ENCODE data around the gene LIMS3. TPM values are rescaled to one million over a fixed set of nuclear protein-coding genes. Genes with fewer than 3 reads are reported as not detected.
"Not testable (repeated sequence)": the region's sequence is repeated elsewhere in the genome, so short reads cannot be mapped to it uniquely, and the experiment has no call there.

Gene LIMS3
- total and polyA plus RNA-seq, 2 of the 8 experiments (the other 6 are each of a cell fraction or from before 2014, with no cell fraction given), result 2.7 TPM; not detected in 1

GRCh38 chr2:109936534-109936933, 38.0 kb downstream of the LIMS3 start:
- H3K4me2 ChIP-seq (ENCODE audit: insufficient read depth in 1 of 2, low read depth in 2 of 2, low read length in 2 of 2); H3K36me3 ChIP-seq (ENCODE audit: control insufficient read depth in 2 of 4, insufficient read depth in 4 of 4, low read length in 3 of 4); H3K56ac ChIP-seq (replicated peaks; ENCODE audit: insufficient read length, low read depth, low read length); H4K20me1 ChIP-seq (replicated peaks in 1 of 2; ENCODE audit: control insufficient read depth in 1 of 2, insufficient read depth in 2 of 2, low read length in 2 of 2); H3K79me2 ChIP-seq (ENCODE audit: control insufficient read depth in 1 of 2, insufficient read depth in 2 of 2, low read length in 2 of 2); H3K23me2 ChIP-seq (ENCODE audit: low read depth, low read length); H3K4me3 ChIP-seq (ENCODE audit: extremely low read depth in 1 of 4, insufficient read depth in 2 of 4, low read depth in 3 of 4, low read length in 4 of 4); H3K23ac ChIP-seq (ENCODE audit: insufficient read length); CTCF ChIA-PET (ENCODE audit: partially characterized antibody); H3K14ac ChIP-seq (ENCODE audit: insufficient read length); H2BK12ac ChIP-seq (ENCODE audit: low read depth, low read length); POLR2A ChIA-PET (ENCODE audit: partially characterized antibody); H3K4ac ChIP-seq (replicated peaks; ENCODE audit: insufficient read length, low read depth, low read length); DNase-seq (ENCODE audit: low read depth in 1 of 2, low spot score in 2 of 2); H3K9me3 ChIP-seq (ENCODE audit: insufficient read depth in 2 of 2, low read depth in 1 of 2, low read length in 1 of 2); H2AFZ ChIP-seq (ENCODE audit: low read length); H2BK120ac ChIP-seq (replicated peaks; ENCODE audit: low read depth, low read length); H3K27me3 ChIP-seq (replicated peaks in 1 of 4; ENCODE audit: control insufficient read depth in 3 of 4, extremely low read depth in 1 of 4, insufficient read depth in 3 of 4, low read length in 3 of 4); H4K5ac ChIP-seq (ENCODE audit: insufficient read length, low read depth, low read length); FAIRE-seq; H2BK15ac ChIP-seq (ENCODE audit: low read length); H2AK5ac ChIP-seq (ENCODE audit: low read depth, low read length); H3K18ac ChIP-seq (ENCODE audit: extremely low read depth, low read length); H4K8ac ChIP-seq (ENCODE audit: extremely low read depth, insufficient read depth, low read length); H3K9ac ChIP-seq (replicated peaks in 1 of 4; ENCODE audit: extremely low read depth in 1 of 4, low read depth in 3 of 4, low read length in 3 of 4); H3K27ac ChIP-seq (ENCODE audit: low read depth, low read length); H2BK5ac ChIP-seq (ENCODE audit: low read depth, low read length); H3K4me1 ChIP-seq (replicated peaks in 1 of 4; ENCODE audit: control insufficient read depth in 3 of 4, insufficient read depth in 4 of 4, low read length in 3 of 4); H3K79me1 ChIP-seq (ENCODE audit: low read depth, low read length); H2BK20ac ChIP-seq (ENCODE audit: low read length); H4K91ac ChIP-seq (replicated peaks; ENCODE audit: insufficient read length, low read length): not testable (repeated sequence)
- WGBS, 2 experiments (ENCODE audit: extremely low coverage in 1 of 2, insufficient coverage in 1 of 2, insufficient read length in 1 of 2, insufficient replicate concordance in 2 of 2, low coverage in 1 of 2, low lambda C conversion rate in 2 of 2, missing lambda C conversion rate in 1 of 2), result no CpG with 5 or more reads among the region's 6 CpGs

GRCh38 chr2:109945362-109945761, 46.9 kb downstream of the LIMS3 start:
- POLR2A ChIA-PET (ENCODE audit: partially characterized antibody); H2BK15ac ChIP-seq (ENCODE audit: low read length); H3K23me2 ChIP-seq (ENCODE audit: low read depth, low read length); H3K27ac ChIP-seq (ENCODE audit: low read depth, low read length); H3K18ac ChIP-seq (ENCODE audit: extremely low read depth, low read length); H4K91ac ChIP-seq (replicated peaks; ENCODE audit: insufficient read length, low read length); CTCF ChIA-PET (ENCODE audit: partially characterized antibody); H3K27me3 ChIP-seq (replicated peaks in 1 of 4; ENCODE audit: control insufficient read depth in 3 of 4, extremely low read depth in 1 of 4, insufficient read depth in 3 of 4, low read length in 3 of 4); H3K9ac ChIP-seq (replicated peaks in 1 of 4; ENCODE audit: extremely low read depth in 1 of 4, low read depth in 3 of 4, low read length in 3 of 4); H2BK5ac ChIP-seq (ENCODE audit: low read depth, low read length); H3K4me1 ChIP-seq (replicated peaks in 1 of 4; ENCODE audit: control insufficient read depth in 3 of 4, insufficient read depth in 4 of 4, low read length in 3 of 4); H2BK12ac ChIP-seq (ENCODE audit: low read depth, low read length); H3K23ac ChIP-seq (ENCODE audit: insufficient read length); H3K79me1 ChIP-seq (ENCODE audit: low read depth, low read length); H4K20me1 ChIP-seq (replicated peaks in 1 of 2; ENCODE audit: control insufficient read depth in 1 of 2, insufficient read depth in 2 of 2, low read length in 2 of 2); H3K14ac ChIP-seq (ENCODE audit: insufficient read length); H3K4me2 ChIP-seq (ENCODE audit: insufficient read depth in 1 of 2, low read depth in 2 of 2, low read length in 2 of 2); H2AK5ac ChIP-seq (ENCODE audit: low read depth, low read length); H4K8ac ChIP-seq (ENCODE audit: extremely low read depth, insufficient read depth, low read length); H2BK120ac ChIP-seq (replicated peaks; ENCODE audit: low read depth, low read length); H3K4ac ChIP-seq (replicated peaks; ENCODE audit: insufficient read length, low read depth, low read length); H3K56ac ChIP-seq (replicated peaks; ENCODE audit: insufficient read length, low read depth, low read length); H3K79me2 ChIP-seq (ENCODE audit: control insufficient read depth in 1 of 2, insufficient read depth in 2 of 2, low read length in 2 of 2); FAIRE-seq; DNase-seq (ENCODE audit: low read depth in 1 of 2, low spot score in 2 of 2); H2AFZ ChIP-seq (ENCODE audit: low read length); H3K9me3 ChIP-seq (ENCODE audit: insufficient read depth in 2 of 2, low read depth in 1 of 2, low read length in 1 of 2); H3K36me3 ChIP-seq (ENCODE audit: control insufficient read depth in 2 of 4, insufficient read depth in 4 of 4, low read length in 3 of 4); H4K5ac ChIP-seq (ENCODE audit: insufficient read length, low read depth, low read length); H2BK20ac ChIP-seq (ENCODE audit: low read length); H3K4me3 ChIP-seq (ENCODE audit: extremely low read depth in 1 of 4, insufficient read depth in 2 of 4, low read depth in 3 of 4, low read length in 4 of 4): not testable (repeated sequence)
- no CpG with 5 or more reads among the region's 3 CpGs for WGBS, 2 experiments (ENCODE audit: extremely low coverage in 1 of 2, insufficient coverage in 1 of 2, insufficient read length in 1 of 2, insufficient replicate concordance in 2 of 2, low coverage in 1 of 2, low lambda C conversion rate in 2 of 2, missing lambda C conversion rate in 1 of 2)

Data from H1 (cell line).